NB4 (cell line): Measurements from ENCODE around the gene TEN1.

Source experiments
- DNase-seq: peaks from one replicate; pipeline ENCODE4 v3.0.0; 2010; ENCODE audit warnings: low read depth
- H3K4me3 ChIP-seq: one replicate; pipeline ENCODE4 v1.5.1; 2011; ENCODE audit warnings: mild to moderate bottlenecking, low read depth, low read length, moderate library complexity
- CTCF ChIP-seq: IDR thresholded peaks from one replicate; pipeline ENCODE4 v1.5.1; 2012; ENCODE audit warnings: low read depth, low read length
- MAX ChIP-seq: IDR thresholded peaks from 2 replicates; pipeline ENCODE4 v1.6.1; 2011; ENCODE audit warnings: low read depth, low read length
- MYC ChIP-seq: IDR thresholded peaks from 2 replicates; pipeline ENCODE4 v1.6.1; 2011; ENCODE audit warnings: low read depth, low read length
- POLR2A ChIP-seq: IDR thresholded peaks from 2 replicates; pipeline ENCODE4 v1.6.1; 2011; ENCODE audit warnings: mild to moderate bottlenecking; ENCODE audit not compliant: insufficient read length; ENCODE audit errors: extremely low read depth

The TEN1 gene

GRCh38 chr17:76013377-76013932, 34.4 kb downstream of the TEN1 start:
- DNase-seq: no peak
- H3K4me3 ChIP-seq: no peak overlapping the region
- TF ChIP-seq POLR2A (no peak), MAX (no peak)

GRCh38 chr17:76014100-76014924, 35.3 kb downstream of the TEN1 start:
- TF ChIP-seq MAX (no peak), CTCF (peak; percentile 96)
- peak; percentile 79 for DNase-seq
- no peak overlapping the region for H3K4me3 ChIP-seq

GRCh38 chr17:76014925-76015261, 35.9 kb downstream of the TEN1 start:
- no peak for DNase-seq
- no peak for TF ChIP-seq MAX
- no peak for TF ChIP-seq CTCF
- no peak for TF ChIP-seq POLR2A
- TF ChIP-seq MYC: no peak
- H3K4me3 ChIP-seq: no peak overlapping the region

- no peak for DNase-seq
- no peak overlapping the region for H3K4me3 ChIP-seq
- TF ChIP-seq MAX (no peak), MYC (no peak), CTCF (no peak), POLR2A (no peak)
These were observed 38.7 kb downstream of the TEN1 start for GRCh38 chr17:76017481-76018339.

- H3K4me3 ChIP-seq: no peak overlapping the region
- TF ChIP-seq POLR2A (no peak), MYC (no peak), MAX (no peak), CTCF (no peak)
- no peak for DNase-seq
These were observed 39.3 kb downstream of the TEN1 start for GRCh38 chr17:76018340-76018680.

- DNase-seq: no peak
- TF ChIP-seq CTCF (no peak), POLR2A (no peak), MAX (no peak), MYC (no peak)
- no peak overlapping the region for H3K4me3 ChIP-seq
These were observed 39.8 kb downstream of the TEN1 start for GRCh38 chr17:76018801-76019200.
